SK-N-MC (cell line): ENCODE measurements around the gene AUNIP.

ENCODE experiments used
- DNase-seq: peaks from one replicate; pipeline ENCODE4 v3.0.0-alpha.2; 2011; ENCODE audit warnings: low read depth, low spot score
- H3K27ac ChIP-seq: fragments of 200-600 bp; sonication (generic); 2 replicates; pipeline ENCODE4 v1.5.1; 2016; ENCODE audit warnings: mixed run types
- H3K36me3 ChIP-seq: fragments of 200-600 bp; sonication (generic); 2 replicates; pipeline ENCODE4 v1.6.1; 2017; ENCODE audit warnings: antibody characterized with exemption, low read length, mixed read lengths; ENCODE audit not compliant: insufficient read depth
- H3K4me3 ChIP-seq: fragments of 200-600 bp; sonication (generic); 2 replicates; pipeline ENCODE4 v1.5.1; 2016
- H3K9ac ChIP-seq: fragments of 200-600 bp; sonication (generic); 2 replicates; pipeline ENCODE4 v1.8.0; 2017; ENCODE audit warnings: mixed run types, mixed read lengths; ENCODE audit not compliant: insufficient read length
- H3K9me3 ChIP-seq: fragments of 200-600 bp; sonication (generic); 2 replicates; pipeline ENCODE4 v1.6.1; 2017; ENCODE audit warnings: low read depth, mild to moderate bottlenecking, antibody characterized with exemption, low read length, moderate library complexity, mixed read lengths
- EZH2 ChIP-seq: fragments of 200-600 bp; sonication (generic); IDR thresholded peaks from one replicate; pipeline ENCODE4 v1.6.1; 2017; ENCODE audit warnings: antibody characterized with exemption
- FOXP2 ChIP-seq: optimal IDR thresholded peaks from 2 replicates; pipeline ENCODE3; 2011; ENCODE audit warnings: mild to moderate bottlenecking, moderate library complexity; ENCODE audit not compliant: insufficient read depth; ENCODE audit errors: extremely low read length, control extremely low read depth
- POLR2AphosphoS5 ChIP-seq: IDR thresholded peaks from 2 replicates; pipeline ENCODE4 v1.6.1; 2012; ENCODE audit warnings: mild to moderate bottlenecking, low read depth, low read length, borderline replicate concordance

AUNIP gene

DNA sequence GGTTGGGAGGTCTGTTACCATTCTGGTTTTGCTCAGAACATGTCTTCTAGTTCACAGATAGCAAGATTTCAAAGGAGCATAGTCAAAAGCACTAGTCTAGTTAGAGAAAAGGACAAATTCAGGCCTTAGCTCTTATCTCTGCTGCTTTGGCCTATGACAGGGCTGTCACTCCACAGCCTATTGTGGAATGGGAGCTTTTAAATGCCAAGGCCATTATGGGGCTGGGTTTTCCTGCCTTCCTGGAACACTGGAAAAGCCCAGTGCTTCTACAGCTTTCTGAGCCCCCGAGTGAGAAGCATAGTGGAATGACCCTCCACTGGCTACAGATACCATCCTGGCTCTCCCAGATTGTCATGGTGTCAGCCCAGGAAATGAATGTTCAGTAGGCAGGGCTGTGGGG is 30.2 kb downstream of the AUNIP start:
- Histone ChIP-seq H3K4me3 (no peak overlapping the region), H3K9ac (no peak overlapping the region), H3K9me3 (no peaks in the 10 kb centered on the region), H3K27ac (no peak overlapping the region), H3K36me3 (peaks cover 60% of the 10 kb centered on the region)
- TF ChIP-seq FOXP2 (no peak), POLR2AphosphoS5 (no peak), EZH2 (no peak)
- DNase-seq: no peak

DNA sequence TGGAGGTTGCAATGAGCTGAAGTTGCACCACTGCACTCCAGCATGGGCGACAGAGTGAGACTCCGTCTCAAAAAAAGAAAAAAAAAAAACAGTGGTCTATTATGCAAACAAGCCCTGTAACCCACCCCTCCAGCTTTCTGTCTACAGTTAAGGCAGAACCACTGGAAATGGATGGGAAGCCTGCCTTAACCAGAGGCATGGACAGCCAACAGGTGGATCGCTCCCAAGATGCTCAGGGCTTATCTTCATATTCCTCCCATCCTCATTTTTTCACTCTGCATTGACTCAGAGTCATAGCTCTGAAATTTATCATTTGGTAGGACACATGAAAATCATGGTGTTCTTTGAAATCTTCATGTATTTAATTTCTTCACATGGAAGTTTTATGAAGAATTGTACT is 30.8 kb downstream of the AUNIP start:
- no peak for TF ChIP-seq EZH2
- no peak for TF ChIP-seq POLR2AphosphoS5
- TF ChIP-seq FOXP2: no peak
- Histone ChIP-seq H3K4me3 (no peak overlapping the region), H3K27ac (no peak overlapping the region), H3K9me3 (no peaks in the 10 kb centered on the region), H3K36me3 (peaks cover 59% of the 10 kb centered on the region), H3K9ac (no peak overlapping the region)
- DNase-seq: no peak

DNA sequence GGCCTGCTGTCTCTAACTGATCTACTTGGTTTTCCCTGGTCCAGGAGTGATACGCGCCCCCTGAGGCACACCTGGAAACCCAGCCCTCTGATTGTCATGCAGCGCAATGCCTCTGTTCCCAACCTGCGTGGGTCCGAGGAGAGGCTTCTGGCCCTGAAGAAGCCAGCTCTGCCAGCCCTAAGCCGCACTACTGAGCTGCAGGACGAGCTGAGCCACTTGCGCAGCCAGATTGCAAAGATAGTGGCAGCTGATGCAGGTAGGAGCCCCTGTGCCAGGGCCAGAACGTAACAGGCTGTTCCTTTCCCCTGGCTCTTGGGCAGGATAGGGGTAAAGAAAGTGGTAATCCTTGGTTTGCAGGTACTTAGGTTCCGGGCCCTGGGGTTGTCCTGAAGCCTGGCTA is 32.7 kb downstream of the AUNIP start:
- H3K9ac ChIP-seq: no peak overlapping the region
- no peak for DNase-seq
- H3K36me3 ChIP-seq: peaks cover 43% of the 10 kb centered on the region

DNA sequence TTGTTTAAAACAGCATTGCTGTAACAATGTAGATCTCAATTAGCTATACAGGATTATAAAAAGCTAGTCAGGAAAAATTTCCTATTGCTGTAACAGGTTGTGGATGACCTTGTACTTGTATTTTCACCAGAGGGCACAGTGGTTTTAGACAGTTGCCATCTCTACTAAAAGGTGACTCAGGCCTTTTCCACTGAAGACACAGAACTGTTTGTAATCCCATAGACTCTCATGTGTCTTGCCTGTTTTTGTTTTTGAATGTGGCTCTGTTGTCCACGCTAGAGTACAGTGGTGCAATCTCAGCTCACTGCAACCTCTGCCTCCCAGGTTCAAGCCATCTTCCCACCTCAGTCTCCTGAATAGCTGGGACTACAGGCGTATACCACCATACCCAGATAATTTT is 33.7 kb downstream of the AUNIP start:
- H3K4me3 ChIP-seq: no peak overlapping the region
- no peak overlapping the region for H3K9ac ChIP-seq
- H3K9me3 ChIP-seq: no peaks in the 10 kb centered on the region
- no peak for TF ChIP-seq FOXP2
- no peak for TF ChIP-seq EZH2
- TF ChIP-seq POLR2AphosphoS5: no peak
- H3K36me3 ChIP-seq: peaks cover 33% of the 10 kb centered on the region
- DNase-seq: no peak
- H3K27ac ChIP-seq: no peak overlapping the region

More for the DNA sequence above, 32.7 kb downstream of the AUNIP start:
- no peak overlapping the region for H3K4me3 ChIP-seq
- H3K9me3 ChIP-seq: no peaks in the 10 kb centered on the region
- H3K27ac ChIP-seq: no peak overlapping the region
- TF ChIP-seq EZH2 (no peak), POLR2AphosphoS5 (no peak), FOXP2 (no peak)

DNA sequence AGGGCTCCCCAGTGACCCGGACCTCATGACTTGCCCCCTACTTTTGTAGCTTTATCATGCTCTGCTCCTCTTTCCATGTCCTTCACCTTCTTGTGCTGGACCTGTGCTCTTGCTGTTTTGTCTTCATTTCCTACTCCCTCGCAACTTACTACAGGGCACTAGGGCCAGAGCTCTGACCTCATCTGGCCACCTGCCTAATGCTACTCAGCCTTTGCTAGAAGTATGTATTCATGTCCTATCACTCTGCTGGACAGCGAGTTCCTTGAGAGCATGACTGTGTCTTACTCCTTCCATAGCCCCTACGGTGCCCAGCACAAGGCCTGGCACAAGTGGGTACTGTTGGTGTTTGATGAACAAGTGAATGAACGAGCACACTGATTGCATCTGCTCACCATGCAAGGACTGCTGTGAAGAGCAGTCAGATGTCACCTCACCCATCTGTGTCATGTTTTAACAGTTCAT is 37.6 kb downstream of the AUNIP start:
- TF ChIP-seq EZH2 (no peak), POLR2AphosphoS5 (no peak), FOXP2 (no peak)
- H3K9me3 ChIP-seq: no peaks in the 10 kb centered on the region
- no peak overlapping the region for H3K27ac ChIP-seq
- no peak overlapping the region for H3K4me3 ChIP-seq
- peaks cover 3% of the 10 kb centered on the region; the same call in 1 of the 2 replicates for H3K36me3 ChIP-seq
- DNase-seq: no peak
- no peak overlapping the region for H3K9ac ChIP-seq

DNA sequence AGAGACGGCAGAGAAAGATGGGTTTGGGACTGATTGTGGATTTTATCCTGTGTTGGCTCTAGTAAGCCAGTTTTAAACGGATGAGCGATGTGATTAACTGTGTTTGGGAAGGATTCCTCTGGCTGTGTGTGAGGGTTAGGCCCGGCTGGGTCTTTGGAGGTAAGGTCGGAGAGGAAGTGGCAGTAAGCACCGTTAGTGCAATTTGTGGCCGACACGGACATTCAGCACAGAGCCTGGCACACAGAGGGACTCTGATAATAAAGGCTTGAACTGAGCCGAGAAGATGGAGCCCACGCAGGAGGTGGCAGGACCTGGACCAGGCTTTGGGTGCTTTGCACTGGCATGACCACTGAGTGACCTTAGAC is 38.2 kb downstream of the AUNIP start:
- H3K27ac ChIP-seq: no peak overlapping the region
- peak overlapping the region; percentile 90 for H3K9ac ChIP-seq

DNA sequence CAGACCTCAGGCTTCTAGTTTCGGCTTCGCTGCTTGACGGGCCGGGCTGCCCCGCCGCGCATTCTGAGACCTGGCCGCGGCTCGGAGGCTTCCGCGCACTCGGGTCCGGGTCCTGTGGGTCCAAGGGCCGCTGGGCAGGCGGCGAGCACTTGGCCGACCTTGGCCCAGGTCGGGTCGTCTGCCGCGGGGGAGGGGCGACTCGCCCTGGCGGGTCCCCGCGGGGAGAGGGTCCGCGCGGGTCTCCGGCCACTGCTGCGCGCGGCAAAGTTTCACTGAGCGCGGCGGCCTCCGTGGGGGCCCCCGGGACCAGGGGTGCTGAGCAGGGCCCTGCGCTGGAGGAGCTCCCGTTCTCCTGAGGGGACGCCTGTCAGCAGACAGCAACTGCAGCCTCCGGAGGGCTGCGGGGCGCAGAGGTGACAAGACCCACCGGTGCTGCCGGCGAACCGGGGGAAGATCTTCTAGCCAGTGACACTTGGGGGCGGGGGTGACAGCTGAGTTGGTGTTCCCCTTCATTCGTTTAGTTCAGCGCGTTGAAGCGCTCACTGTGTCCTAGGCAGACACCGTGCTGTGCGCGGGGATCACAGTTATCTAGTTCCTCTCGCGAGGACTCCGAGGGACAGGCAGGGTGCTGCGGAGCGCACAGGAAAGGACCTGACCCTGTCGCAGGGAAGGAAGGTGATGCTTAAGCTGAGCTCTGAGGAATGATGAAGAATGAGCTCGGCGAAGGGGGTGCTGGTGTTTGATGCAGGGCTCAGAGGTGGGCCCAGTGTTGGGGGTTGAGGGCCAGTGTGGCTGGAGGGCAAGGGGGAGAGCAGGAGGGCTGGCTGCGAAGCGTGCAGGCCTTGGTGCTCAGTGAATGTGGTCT is 38.8 kb downstream of the AUNIP start:
- TF ChIP-seq POLR2AphosphoS5 (0 out of 2 replicates have a peak, but pooled peaks have one; percentile 7), FOXP2 (no peak), EZH2 (no peak)
- Histone ChIP-seq H3K9ac (peak overlapping the region; percentile 90), H3K36me3 (no peaks in the 10 kb centered on the region), H3K4me3 (peak overlapping the region; percentile 98), H3K9me3 (no peaks in the 10 kb centered on the region), H3K27ac (no peak overlapping the region; the same call in 1 of the 2 replicates)
- no peak for DNase-seq

More for the DNA sequence above, 38.2 kb downstream of the AUNIP start:
- no peaks in the 10 kb centered on the region; the same call in 1 of the 2 replicates for H3K36me3 ChIP-seq
- TF ChIP-seq EZH2: no peak
- no peaks in the 10 kb centered on the region for H3K9me3 ChIP-seq
- DNase-seq: no peak
- H3K4me3 ChIP-seq: peak overlapping the region; percentile 98

DNA sequence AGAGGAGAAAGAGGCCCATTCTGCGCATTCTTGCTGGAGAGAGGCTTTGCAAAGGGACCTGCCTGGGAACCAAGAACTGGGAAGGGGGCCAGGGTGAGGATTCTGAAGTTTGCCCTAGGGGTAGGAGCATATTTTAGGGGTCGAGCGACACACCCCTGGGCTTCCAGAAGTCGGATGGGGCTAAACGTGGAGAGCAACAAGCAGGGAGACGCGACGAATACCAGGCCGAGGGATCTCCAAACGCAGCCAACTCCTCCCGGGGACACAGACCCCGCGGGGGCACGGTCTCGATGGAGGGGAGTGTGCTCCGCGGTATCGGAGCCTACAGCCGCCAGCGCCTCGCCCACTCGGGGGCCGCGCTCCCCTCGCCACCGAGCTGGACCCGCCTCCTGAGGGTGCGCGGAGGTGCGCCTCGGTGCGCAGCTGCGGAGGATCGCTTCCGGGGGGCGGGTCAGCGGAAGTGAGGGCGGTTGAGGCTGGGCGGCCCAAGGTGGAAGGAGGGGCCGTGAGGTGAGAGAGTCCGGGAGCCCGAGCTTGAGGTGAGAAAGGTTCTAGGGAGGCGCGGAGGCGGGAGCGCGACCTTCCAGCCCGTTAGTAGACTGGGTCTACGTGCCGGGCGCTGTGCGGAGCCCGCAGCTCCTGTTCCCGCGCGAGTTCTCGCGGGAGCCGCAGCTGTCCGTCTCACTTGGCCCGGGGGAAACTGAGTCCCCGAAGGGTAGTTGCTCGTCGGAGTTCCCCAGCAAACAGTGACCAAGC is 39.6 kb downstream of the AUNIP start, which contains the start of gene MTFR1L:
Gene MTFR1L, plus strand, starts transcription at position 464 of the 756 bp plus-strand sequence. CDS start 3,151 bp downstream, outside the sequence.
- DNase-seq: no peak

DNA sequence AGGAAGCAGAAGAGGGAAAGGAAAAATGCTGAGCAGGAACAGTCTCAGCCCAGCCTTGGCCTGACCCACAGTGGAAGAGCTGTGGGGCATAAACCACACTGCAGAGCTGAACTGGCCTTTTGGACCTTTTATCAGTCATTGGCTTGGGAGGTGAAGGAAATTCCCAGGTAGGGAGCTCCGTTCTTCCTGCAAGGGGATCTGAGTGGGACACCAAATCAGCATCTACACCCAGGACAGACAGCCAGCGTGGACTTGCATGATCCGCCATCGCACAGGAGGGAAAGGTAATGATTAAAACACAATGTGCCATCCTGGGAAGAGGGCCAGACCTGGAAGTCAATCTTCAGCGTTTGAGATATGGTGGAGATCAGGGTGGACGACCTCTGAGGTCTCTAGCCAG is 40.7 kb downstream of the AUNIP start:
- TF ChIP-seq EZH2 (no peak), POLR2AphosphoS5 (no peak), FOXP2 (no peak)
- H3K27ac ChIP-seq: peak overlapping the region; percentile 86
- H3K36me3 ChIP-seq: no peaks in the 10 kb centered on the region
- H3K9ac ChIP-seq: peak overlapping the region; percentile 90
- no peaks in the 10 kb centered on the region for H3K9me3 ChIP-seq
- DNase-seq: no peak
- peak overlapping the region; percentile 98 for H3K4me3 ChIP-seq

More for the DNA sequence above, 39.6 kb downstream of the AUNIP start, which contains the start of gene MTFR1L:
- TF ChIP-seq EZH2 (no peak), FOXP2 (no peak), POLR2AphosphoS5 (peak; percentile 89)
- no peaks in the 10 kb centered on the region for H3K36me3 ChIP-seq
- peak within 1 kb of the TSS; percentile 98 for H3K4me3 ChIP-seq
- peak within 1 kb of the TSS; percentile 86 for H3K27ac ChIP-seq
- H3K9ac ChIP-seq: peak within 1 kb of the TSS; percentile 90
- no peaks in the 10 kb centered on the region for H3K9me3 ChIP-seq
